HL-60 (cell line): ENCODE measurements around the gene BPGM.

Experiments
- CTCF ChIP-seq: IDR thresholded peaks from one replicate; pipeline ENCODE4 v1.5.1; 2011; ENCODE audit warnings: low read length, control low read depth, inconsistent platforms; ENCODE audit not compliant: insufficient read depth
- GABPA ChIP-seq: IDR thresholded peaks from 2 replicates; pipeline ENCODE4 v1.6.1; 2012; ENCODE audit warnings: low read depth
- POLR2AphosphoS5 ChIP-seq: IDR thresholded peaks from 2 replicates; pipeline ENCODE4 v1.6.1; 2012; ENCODE audit warnings: low read depth
- REST ChIP-seq: IDR thresholded peaks from 2 replicates; pipeline ENCODE4 v1.6.1; 2012; ENCODE audit warnings: low read depth; ENCODE audit not compliant: insufficient replicate concordance
- SPI1 ChIP-seq: IDR thresholded peaks from 2 replicates; pipeline ENCODE4 v1.6.1; 2012; ENCODE audit warnings: low read depth, mild to moderate bottlenecking, borderline replicate concordance

GRCh38 chr7:134724606-134725005 lies 78.0 kb downstream of the BPGM start:
- TF ChIP-seq CTCF: peak; percentile 31
- no peak for TF ChIP-seq SPI1
- no peak for TF ChIP-seq POLR2AphosphoS5
- TF ChIP-seq GABPA: no peak
- no peak for TF ChIP-seq REST
